Kidney (tissue), 14 donors: ENCODE measurements around the gene WSB1. TPM values are rescaled to one million over a fixed set of nuclear protein-coding genes. Genes with fewer than 3 reads are reported as not detected.

Source experiments
- DNase-seq, 5 donors: peaks; one replicate each; pipeline ENCODE4 v3.0.0-alpha.2; 2013 to 2020
- FAIRE-seq: peaks from 2 replicates; lab custom pipeline; 2012; peaks lifted over from hg19 to GRCh38; lab: Jason Lieb, UNC
- H3K27ac ChIP-seq, 2 donors: one replicate each; pipeline ENCODE4 v1.7.0; 2013; ENCODE audit warnings: low read depth in 2 of 2, low read length in 2 of 2, inconsistent platforms in 1 of 2
- H3K27me3 ChIP-seq: one replicate; pipeline ENCODE4 v1.7.1; 2013; ENCODE audit warnings: low read length, inconsistent platforms; ENCODE audit not compliant: control insufficient read depth, insufficient read depth
- H3K36me3 ChIP-seq, 3 donors: one replicate each; pipeline versions ENCODE4 v1.7.0 to v1.7.1; 2013; ENCODE audit warnings: low read length in 3 of 3, control low read depth in 1 of 3, inconsistent platforms in 1 of 3; ENCODE audit not compliant: insufficient read depth in 3 of 3, control insufficient read depth in 2 of 3
- H3K4me1 ChIP-seq, 3 donors: one replicate each; pipeline versions ENCODE4 v1.7.0 to v1.7.1; 2013; ENCODE audit warnings: low read length in 3 of 3, inconsistent platforms in 1 of 3, low read depth in 1 of 3; ENCODE audit not compliant: control insufficient read depth in 2 of 3, insufficient read depth in 2 of 3
- H3K4me3 ChIP-seq, 3 donors: one replicate each; pipeline versions ENCODE4 v1.7.0 to v1.8.1; 2013; ENCODE audit warnings: low read length in 3 of 3, control low read depth in 1 of 3, inconsistent platforms in 1 of 3
- H3K9ac ChIP-seq, 3 donors: one replicate each; pipeline versions ENCODE4 v1.7.0 to v1.7.1; 2013; ENCODE audit warnings: low read length in 3 of 3, control low read depth in 1 of 3, inconsistent platforms in 1 of 3
- H3K9me3 ChIP-seq, 3 donors: one replicate each; pipeline versions ENCODE4 v1.7.0 to v1.7.1; 2013; ENCODE audit warnings: low read length in 3 of 3, control low read depth in 1 of 3, inconsistent platforms in 1 of 3; ENCODE audit not compliant: control insufficient read depth in 2 of 3, insufficient read depth in 1 of 3
- intact Hi-C: fragments of 100-400 bp; cut with DNase I; formaldehyde crosslinking; loops from one replicate; pipeline ENCODE4 v1.11.1; 2022
- polyA plus RNA-seq: library from polyadenylated mRNA; stranded (reverse); fragments of 350-450 nt; fragmentation: Illumina TruSeq; extraction: RNeasy Lipid Tissue Mini Kit (QIAGEN cat#74804); gene quantifications from one replicate; pipeline ENCODE4 v1.2.3, GENCODE V29; 2014; ENCODE audit warnings: low read depth, low replicate concordance; ENCODE audit not compliant: insufficient read depth
- total RNA-seq: library from RNA; stranded (reverse); fragmentation: NEBNext Ultra II Directional; extraction: Animal tissue kit (Norgen Biotek cat#: 25700); gene quantifications from one replicate; pipeline ENCODE4 v1.2.1, GENCODE V29; 2021
- TF ChIP-seq, protein P1 (sequence below): IDR thresholded peaks from 3 replicates; pipeline ENCODE4 v1.5.1; 2012; ENCODE audit warnings: mild to moderate bottlenecking, moderate library complexity, borderline replicate concordance; ENCODE audit not compliant: insufficient read depth; ENCODE audit errors: extremely low read depth
- donor health status: control.
- donor health status: control.
- donor health status: control.
- donor health status: control.
- donor health status: control.
- donor health status: DM: yes; HTN: yes; CAD: no.
- donor health status: Normal renal cell carcinoma (clear cell type).

WSB1 gene
- total and polyA plus RNA-seq, 2 donors from 2014 or later: 59.8 to 195 TPM

DNA sequence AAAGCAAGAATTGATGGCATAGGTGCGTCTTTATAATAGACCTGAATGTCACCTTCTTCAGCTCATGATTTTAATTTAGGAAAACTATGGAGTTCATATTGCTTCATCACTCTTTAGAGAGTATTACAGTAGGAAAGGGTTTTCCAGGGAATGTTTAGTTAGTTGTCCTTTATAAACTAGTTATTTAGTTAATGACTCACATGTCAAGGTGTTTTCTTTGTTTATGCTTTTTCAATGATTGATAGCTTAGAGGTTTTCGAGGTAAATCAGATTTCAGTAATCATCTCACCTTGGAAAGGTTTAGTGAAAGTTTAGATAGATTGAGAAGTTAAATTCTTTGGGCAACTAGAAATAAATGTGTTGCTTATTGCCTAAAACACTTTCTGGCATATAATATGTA is 9.8 kb downstream of the WSB1 start:
- no peak overlapping the region for H3K27ac ChIP-seq
- no peak for DNase-seq
- peaks cover 2 to 34% (median 9%) of the 10 kb centered on the region in 3 donors for H3K36me3 ChIP-seq
- no peak overlapping the region for H3K4me3 ChIP-seq
- no peaks in the 10 kb centered on the region for H3K27me3 ChIP-seq
- no peaks in the 10 kb centered on the region for H3K9me3 ChIP-seq
- FAIRE-seq: no peak
- peak overlapping the region in 1 of 3 donors; percentile 1 for H3K9ac ChIP-seq
- peaks cover 0 to 9% (median 6%) of the 10 kb centered on the region in 3 donors for H3K4me1 ChIP-seq
- TF ChIP-seq, protein P1, sequence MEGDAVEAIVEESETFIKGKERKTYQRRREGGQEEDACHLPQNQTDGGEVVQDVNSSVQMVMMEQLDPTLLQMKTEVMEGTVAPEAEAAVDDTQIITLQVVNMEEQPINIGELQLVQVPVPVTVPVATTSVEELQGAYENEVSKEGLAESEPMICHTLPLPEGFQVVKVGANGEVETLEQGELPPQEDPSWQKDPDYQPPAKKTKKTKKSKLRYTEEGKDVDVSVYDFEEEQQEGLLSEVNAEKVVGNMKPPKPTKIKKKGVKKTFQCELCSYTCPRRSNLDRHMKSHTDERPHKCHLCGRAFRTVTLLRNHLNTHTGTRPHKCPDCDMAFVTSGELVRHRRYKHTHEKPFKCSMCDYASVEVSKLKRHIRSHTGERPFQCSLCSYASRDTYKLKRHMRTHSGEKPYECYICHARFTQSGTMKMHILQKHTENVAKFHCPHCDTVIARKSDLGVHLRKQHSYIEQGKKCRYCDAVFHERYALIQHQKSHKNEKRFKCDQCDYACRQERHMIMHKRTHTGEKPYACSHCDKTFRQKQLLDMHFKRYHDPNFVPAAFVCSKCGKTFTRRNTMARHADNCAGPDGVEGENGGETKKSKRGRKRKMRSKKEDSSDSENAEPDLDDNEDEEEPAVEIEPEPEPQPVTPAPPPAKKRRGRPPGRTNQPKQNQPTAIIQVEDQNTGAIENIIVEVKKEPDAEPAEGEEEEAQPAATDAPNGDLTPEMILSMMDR: no peak
- intact Hi-C loops: no loop called here

DNA sequence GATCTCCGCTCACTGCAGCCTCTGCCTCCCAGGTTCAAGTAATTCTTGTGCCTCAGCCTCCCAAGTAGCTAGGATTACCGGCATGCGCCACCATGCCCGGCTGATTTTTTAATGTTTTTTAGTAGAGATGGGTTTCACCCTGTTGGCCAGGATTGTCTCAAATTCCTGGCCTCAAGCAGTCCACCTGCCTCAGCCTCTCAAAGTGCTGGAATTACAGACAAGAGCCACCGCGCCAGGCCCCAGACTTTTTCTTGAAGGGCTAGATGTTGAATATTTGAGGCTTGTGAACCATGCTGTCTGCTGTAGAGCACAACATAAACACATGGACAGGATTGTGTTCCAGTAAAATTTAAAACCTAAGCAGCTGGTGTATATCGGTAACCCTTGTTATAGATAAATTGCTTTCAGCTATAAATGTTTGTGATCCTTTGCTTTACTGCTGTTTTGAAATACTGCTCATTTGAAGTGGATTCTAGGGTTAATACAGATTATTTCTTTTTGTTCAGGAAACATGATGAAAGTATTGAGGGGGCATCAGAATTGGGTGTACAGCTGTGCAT is 12.4 kb downstream of the WSB1 start:
- TF ChIP-seq, protein P1: no peak
- H3K4me1 ChIP-seq: peaks cover 0 to 2% (median 0%) of the 10 kb centered on the region in 3 donors

DNA sequence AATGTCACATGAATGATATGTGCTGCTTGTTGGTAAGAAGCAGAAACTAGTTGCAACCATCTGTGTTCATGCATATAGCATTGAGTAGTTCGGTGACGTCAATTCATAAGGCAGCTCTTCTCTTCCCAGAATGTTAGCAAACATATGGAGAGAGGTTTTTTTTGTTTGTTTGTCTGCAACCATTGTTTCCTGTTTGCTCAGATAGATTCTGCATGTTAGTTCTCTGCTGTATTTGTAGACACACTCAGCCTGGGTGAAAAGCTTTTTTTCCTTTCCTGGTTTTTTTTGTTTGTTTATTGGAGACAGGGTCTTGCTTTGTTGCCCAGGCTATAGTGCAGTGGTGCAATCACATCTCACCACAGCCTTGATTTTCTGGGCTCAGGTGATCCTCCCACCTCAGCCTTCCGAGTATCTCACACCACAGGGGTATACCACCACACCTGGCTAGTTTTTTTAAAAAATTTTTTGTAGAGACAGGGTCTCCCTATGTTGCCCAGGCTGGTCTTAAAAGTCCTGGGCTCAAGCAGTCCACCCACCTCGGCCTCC is 16.7 kb downstream of the WSB1 start:
- no peak for FAIRE-seq

More for the DNA sequence above, 12.4 kb downstream of the WSB1 start:
- intact Hi-C loops: no loop called here
- H3K36me3 ChIP-seq: peaks cover 13 to 53% (median 26%) of the 10 kb centered on the region in 3 donors
- no peak overlapping the region for H3K9ac ChIP-seq
- H3K9me3 ChIP-seq: no peaks in the 10 kb centered on the region
- H3K27me3 ChIP-seq: no peaks in the 10 kb centered on the region
- H3K27ac ChIP-seq: no peak overlapping the region
- H3K4me3 ChIP-seq: no peak overlapping the region
- DNase-seq: peak in 1 of 5 donors; percentile 12
- no peak for FAIRE-seq

More for the DNA sequence above, 16.7 kb downstream of the WSB1 start:
- peaks cover 23 to 63% (median 31%) of the 10 kb centered on the region in 3 donors for H3K36me3 ChIP-seq
- H3K27ac ChIP-seq: no peak overlapping the region
- no peaks in the 10 kb centered on the region for H3K9me3 ChIP-seq
- H3K4me3 ChIP-seq: no peak overlapping the region
- no peaks in the 10 kb centered on the region for H3K27me3 ChIP-seq
- no peak for DNase-seq
- intact Hi-C loops: no loop called here
- H3K4me1 ChIP-seq: peaks cover 0 to 6% (median 4%) of the 10 kb centered on the region in 3 donors
- H3K9ac ChIP-seq: no peak overlapping the region
- TF ChIP-seq, protein P1: no peak
